ENCODE results near the gene UBR7.

UBR7 gene

DNA sequence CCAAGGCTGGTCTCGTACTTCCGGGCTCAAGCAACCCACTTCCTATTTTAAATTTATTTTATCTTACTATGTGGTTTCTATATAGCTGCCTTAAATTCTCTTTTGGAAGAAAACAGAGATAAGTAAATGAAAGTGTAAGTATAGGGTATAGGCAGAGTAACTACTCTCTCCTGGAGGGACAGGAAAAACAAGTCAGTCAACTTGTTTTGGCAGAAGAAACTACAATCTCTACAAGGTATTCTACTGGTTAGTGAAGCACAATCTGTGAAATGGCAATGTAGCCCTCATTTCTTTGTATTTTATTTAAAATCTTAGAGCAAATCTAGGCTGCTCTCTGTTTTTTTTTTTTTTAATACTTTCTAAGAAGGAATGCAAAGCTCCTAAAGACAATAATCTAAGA, 55.4 kb downstream of the UBR7 start:
- FAIRE-seq: no peak

DNA sequence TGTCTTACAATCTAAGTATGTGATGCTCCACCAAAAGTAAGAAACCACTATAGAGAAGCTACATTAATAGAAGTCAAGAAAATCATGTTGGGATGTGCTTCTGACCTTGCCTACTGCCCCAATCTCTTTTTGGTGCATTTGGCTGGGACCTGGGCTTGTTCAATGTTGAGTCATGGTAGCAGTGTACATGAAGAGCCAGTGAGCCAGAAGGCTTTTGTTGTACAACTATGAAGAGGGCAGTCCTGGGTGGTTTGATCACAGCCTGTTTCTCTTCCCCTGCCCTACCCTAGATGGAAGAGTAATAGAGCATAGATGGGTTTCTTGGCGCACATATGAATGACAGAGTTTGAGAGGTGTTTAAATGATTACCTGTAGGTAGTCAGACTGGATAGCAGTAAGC, 56.4 kb downstream of the UBR7 start:
- no peak for FAIRE-seq

DNA sequence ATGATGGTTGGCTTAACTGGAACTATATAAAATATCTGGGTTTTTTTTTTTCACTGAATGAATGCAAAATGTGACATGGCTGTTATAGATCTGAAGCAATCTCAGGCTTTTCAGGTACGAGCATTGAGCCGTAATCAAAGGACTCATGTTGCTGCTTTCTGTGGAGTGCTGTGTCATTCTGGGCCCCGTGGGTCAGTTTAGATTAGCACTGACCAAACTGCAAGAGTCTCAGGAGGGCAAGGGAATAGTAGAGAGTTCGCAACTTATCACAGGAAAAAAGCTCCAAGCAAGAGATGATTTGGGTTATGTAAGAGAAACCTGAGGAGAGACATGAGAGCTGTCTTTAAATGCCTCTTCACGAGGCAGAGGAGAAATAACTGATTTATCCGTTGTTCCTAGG, 59.1 kb downstream of the UBR7 start:
- no peak for FAIRE-seq

DNA sequence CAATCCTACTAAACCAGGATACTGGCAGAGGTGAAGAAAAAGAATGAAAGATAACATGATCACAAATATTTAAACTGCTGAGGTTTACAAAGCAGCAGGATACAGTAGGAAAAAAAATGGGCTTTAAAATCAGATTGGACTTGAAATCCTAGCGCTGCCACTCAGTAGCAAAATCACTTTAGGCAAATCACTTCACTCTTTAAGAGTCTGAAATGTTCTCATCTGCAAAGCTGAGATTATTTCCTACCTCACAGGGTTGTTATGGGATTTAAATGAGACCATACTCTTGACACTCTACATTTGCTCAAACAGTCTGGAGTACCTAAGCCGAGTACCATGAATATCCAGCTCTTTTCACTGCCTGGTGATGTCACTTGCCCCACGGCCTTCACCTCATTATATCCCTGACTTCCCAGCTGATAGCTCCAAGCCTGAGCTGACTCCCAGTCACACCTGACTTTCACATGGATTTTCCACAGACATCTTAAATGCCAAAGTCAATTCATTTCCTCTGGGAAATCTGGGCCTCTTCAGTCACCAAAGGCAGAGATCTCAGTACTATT, 60.2 kb downstream of the UBR7 start:
- no peak for FAIRE-seq

DNA sequence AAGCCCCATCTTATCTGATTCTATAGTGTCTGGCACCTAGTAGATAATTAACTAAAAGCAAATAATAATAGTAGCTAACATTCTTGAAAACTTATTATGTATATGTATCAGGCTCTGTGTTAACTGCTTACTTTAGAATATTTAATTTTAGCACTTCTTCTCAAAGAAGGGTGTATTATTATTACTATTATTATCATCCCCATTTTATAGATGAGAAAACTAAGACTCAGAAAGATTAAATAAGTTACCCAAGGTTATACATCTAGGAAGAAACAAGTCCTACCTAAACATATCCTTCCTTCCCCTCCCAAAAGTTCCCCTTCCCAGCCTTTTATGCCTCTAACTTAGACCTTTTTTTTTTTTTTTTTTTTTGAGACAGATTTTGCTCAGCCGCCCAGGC, 61.4 kb downstream of the UBR7 start:
- FAIRE-seq: no peak

DNA sequence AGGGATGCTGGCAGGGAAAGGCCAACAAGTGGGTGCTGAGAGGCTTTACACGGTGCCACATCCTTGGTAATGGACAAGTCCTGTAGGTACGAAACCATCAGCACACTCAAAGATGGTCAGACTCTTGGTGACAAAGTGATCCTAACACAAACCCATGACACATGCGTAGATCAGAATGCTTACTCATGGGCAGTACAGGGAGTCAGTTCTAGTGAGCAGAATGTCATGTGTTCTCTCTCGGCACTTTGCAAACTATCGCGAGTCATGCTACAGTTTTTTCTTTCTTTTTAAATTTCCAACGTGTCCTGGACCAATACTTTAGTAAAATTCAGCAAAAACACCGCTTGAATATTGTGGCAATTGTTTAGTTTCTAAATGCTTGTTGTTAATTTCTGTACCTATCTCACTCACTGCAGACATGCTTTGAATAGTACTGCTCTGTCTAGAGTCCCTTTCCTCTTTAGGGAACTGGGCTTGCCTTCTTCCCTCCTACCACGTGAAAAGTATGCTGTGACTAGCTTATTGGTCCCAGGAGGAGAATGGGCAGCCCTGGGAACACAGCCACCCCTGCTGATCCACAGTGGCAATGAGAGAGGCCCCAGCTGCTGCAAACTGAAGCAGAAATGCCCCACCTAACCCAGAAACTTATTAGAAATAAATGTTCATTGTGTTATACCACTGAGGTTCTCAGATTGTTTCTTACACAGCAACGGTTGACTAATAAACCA, 62.4 kb downstream of the UBR7 start:
- no peak for FAIRE-seq

DNA sequence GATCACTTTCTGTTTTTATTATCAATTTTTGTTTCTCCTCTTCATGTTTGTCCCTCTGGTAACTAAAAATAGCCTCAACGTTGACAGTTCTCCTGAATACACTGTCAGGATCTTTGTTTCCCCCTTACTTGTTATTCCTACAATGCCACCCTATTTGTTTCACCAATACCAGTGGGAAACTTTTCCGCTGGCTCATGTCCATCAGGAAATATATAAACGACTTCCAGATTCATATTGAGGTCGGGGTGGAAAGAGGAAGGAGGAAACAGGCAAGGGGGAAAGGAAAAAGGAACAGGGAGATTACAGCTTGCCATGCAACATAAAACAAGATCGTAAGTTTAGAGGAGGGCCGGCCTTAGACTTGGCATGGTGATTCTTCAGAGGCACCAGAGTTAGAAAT, 64.1 kb downstream of the UBR7 start:
- no peak for FAIRE-seq

DNA sequence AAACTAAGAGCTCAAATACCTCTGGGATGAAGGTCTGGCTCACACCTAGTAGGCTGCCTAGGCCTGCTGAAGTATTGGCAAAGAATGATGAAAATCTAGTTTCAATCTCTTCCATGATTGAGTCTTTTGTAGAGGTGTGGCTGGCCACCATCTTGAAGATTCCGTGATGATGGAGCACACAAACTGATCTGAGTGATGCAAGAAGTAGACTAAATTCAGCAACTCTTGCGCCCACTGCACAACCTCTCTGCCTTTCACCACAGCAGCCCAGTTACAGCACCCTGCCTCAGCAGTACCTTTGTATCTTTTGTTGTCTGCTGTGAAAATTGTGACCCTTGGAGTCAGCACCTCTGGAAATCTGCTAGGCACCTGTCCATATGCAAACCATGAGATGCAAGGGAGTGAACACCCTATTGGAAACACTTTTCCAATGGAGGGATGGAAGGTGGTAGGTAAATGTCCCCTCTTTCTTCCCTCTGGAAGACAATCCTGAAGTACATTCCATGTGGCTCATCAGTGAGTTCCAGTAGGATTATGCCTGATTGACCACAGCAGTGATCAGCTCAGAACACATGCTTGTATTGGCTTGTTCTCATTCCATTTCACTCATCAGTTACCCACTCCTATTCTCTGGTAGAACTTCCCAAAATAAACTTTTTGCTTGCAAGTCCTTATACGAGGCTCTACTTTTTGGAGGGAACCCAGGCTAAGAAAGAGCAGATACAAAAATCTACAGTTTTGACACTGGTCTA, 67.2 kb downstream of the UBR7 start:
- no peak for FAIRE-seq

DNA sequence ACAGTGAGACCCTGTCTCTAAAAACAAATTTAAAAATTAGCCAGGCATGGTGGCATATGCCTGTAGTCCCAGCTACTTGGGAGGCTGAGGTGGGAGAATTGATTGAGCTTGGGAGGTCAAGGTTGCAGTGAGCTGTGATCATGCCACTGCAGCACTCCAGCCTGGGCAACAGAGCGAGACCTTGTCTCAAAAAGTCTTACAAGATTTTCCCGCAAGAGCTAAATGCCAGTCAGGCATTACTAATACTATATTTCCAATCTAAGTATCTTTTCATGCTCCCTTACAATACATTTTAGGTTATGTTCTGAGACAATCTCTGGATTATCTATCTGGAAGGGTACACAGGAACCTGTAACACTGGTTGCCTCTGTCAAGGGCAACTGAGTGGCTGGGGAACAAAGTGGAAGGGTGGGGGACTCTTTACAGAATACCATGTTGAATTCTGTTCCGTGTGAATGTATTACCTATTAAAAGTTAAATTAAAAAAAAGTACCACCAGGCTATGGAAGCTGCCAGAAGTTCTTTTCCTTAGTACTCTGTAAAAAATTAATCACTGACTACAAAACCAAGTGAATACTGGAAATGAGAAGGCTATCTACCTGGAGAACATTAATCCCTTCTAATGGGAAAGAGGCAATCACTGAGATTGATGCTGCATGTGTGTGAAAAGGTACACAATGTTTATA, 69.1 kb downstream of the UBR7 start:
- no peak for FAIRE-seq

Data from A204.1 (cell line).